ENCODE results near the gene OR6K3. TPM values are rescaled to one million over a fixed set of nuclear protein-coding genes. Genes with fewer than 3 reads are reported as not detected.
"Not testable (repeated sequence)": the region's sequence is repeated elsewhere in the genome, so short reads cannot be mapped to it uniquely, and the experiment has no call there.

Gene OR6K3
- total RNA-seq, 1 experiment from 2014 or later: not detected

DNA sequence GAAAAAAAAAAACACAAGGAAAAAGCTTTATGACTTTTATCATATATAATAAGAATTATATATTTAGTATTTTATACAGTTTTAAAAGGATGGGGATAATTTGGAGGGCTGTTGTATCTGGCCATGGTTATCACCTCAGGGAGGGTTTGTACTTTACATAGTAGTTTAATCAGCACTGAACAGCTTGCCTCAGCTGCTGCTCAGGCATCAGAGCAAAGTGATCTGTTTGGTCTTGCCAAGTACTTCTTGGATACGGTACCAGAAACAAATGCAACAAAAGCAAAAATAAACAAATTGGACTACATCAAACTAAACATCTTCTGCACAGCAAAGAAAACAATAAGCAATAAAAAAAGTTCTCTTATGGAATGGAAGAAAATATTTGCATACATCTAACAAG lies 31.4 kb downstream of the OR6K3 start:
- Histone ChIP-seq H3K27ac (ENCODE audit: low read length) (no peak overlapping the region), H3K4me1 (ENCODE audit: control insufficient read depth, insufficient read depth, low read length) (no peaks in the 10 kb centered on the region), H3K27me3 (ENCODE audit: control insufficient read depth, insufficient read depth, low read length) (no peaks in the 10 kb centered on the region), H3K4me3 (ENCODE audit: low read depth in 2 of 2, low read length in 2 of 2) (no peak overlapping the region), H3K9me3 (ENCODE audit: control insufficient read depth, insufficient read depth, low read depth, low read length) (no peaks in the 10 kb centered on the region), H3K36me3 (ENCODE audit: control insufficient read depth, insufficient read depth, low read length) (no peaks in the 10 kb centered on the region)
- intact Hi-C loops (cut with micrococcal nuclease; ENCODE audit: unreplicated experiment) (no loop called here), in situ Hi-C loops (cut with HindIII; ENCODE audit: low pct_unique_long_range_greater_than_20kb, low sequenced_read_pairs) (no loop called here)
- ATAC-seq (no peak), DNase-seq (ENCODE audit: low read depth, low spot score) (no peak)
- POLR2A ChIA-PET: no interaction called here
- CTCF ChIA-PET: no interaction called here
- no TSS peak for BruUV-seq (replicated peaks)
- no peak for TF ChIP-seq POLR2AphosphoS5 (IDR thresholded peaks at IDR 0.05; ENCODE audit: low read depth, low read length)
- no peak for TF ChIP-seq TCF7L2 (IDR thresholded peaks at IDR 0.05; ENCODE audit: low read depth, low read length)
- no peak for TF ChIP-seq SIN3A (IDR thresholded peaks at IDR 0.05; ENCODE audit: borderline replicate concordance, insufficient read depth, low read depth, low read length)
- TF ChIP-seq, protein P1, sequence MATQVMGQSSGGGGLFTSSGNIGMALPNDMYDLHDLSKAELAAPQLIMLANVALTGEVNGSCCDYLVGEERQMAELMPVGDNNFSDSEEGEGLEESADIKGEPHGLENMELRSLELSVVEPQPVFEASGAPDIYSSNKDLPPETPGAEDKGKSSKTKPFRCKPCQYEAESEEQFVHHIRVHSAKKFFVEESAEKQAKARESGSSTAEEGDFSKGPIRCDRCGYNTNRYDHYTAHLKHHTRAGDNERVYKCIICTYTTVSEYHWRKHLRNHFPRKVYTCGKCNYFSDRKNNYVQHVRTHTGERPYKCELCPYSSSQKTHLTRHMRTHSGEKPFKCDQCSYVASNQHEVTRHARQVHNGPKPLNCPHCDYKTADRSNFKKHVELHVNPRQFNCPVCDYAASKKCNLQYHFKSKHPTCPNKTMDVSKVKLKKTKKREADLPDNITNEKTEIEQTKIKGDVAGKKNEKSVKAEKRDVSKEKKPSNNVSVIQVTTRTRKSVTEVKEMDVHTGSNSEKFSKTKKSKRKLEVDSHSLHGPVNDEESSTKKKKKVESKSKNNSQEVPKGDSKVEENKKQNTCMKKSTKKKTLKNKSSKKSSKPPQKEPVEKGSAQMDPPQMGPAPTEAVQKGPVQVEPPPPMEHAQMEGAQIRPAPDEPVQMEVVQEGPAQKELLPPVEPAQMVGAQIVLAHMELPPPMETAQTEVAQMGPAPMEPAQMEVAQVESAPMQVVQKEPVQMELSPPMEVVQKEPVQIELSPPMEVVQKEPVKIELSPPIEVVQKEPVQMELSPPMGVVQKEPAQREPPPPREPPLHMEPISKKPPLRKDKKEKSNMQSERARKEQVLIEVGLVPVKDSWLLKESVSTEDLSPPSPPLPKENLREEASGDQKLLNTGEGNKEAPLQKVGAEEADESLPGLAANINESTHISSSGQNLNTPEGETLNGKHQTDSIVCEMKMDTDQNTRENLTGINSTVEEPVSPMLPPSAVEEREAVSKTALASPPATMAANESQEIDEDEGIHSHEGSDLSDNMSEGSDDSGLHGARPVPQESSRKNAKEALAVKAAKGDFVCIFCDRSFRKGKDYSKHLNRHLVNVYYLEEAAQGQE (IDR thresholded peaks at IDR 0.05; ENCODE audit: insufficient read depth in 1 of 2, low read depth in 2 of 2, low read length in 1 of 2): no peak
- TF ChIP-seq, protein P2, sequence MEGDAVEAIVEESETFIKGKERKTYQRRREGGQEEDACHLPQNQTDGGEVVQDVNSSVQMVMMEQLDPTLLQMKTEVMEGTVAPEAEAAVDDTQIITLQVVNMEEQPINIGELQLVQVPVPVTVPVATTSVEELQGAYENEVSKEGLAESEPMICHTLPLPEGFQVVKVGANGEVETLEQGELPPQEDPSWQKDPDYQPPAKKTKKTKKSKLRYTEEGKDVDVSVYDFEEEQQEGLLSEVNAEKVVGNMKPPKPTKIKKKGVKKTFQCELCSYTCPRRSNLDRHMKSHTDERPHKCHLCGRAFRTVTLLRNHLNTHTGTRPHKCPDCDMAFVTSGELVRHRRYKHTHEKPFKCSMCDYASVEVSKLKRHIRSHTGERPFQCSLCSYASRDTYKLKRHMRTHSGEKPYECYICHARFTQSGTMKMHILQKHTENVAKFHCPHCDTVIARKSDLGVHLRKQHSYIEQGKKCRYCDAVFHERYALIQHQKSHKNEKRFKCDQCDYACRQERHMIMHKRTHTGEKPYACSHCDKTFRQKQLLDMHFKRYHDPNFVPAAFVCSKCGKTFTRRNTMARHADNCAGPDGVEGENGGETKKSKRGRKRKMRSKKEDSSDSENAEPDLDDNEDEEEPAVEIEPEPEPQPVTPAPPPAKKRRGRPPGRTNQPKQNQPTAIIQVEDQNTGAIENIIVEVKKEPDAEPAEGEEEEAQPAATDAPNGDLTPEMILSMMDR (IDR thresholded peaks at IDR 0.05): no peak

DNA sequence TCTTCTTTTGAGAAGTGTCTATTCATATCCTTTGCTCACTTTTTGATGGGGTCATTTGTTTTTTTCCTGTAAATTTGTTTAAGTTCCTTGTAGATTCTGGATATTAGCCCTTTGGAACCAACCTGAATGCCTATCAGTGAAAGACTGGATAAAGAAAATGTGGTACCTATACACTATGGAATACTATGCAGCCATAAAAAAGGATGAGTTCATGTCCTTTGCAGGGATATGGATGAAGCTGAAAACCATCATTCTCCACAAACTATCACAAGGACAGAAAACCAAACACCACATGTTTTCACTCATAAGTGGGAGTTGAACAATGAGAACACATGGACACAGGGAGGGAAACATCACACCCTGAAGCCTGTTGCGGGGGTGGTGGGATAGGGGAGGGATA lies 32.2 kb downstream of the OR6K3 start:
- BruUV-seq (replicated peaks); ATAC-seq; in situ Hi-C loops (cut with HindIII; ENCODE audit: low pct_unique_long_range_greater_than_20kb, low sequenced_read_pairs); H3K4me1 ChIP-seq (ENCODE audit: control insufficient read depth, insufficient read depth, low read length); H3K27ac ChIP-seq (ENCODE audit: low read length); H3K36me3 ChIP-seq (ENCODE audit: control insufficient read depth, insufficient read depth, low read length); H3K27me3 ChIP-seq (ENCODE audit: control insufficient read depth, insufficient read depth, low read length); DNase-seq (ENCODE audit: low read depth, low spot score); POLR2A ChIA-PET; CTCF ChIA-PET; H3K4me3 ChIP-seq (ENCODE audit: low read depth in 2 of 2, low read length in 2 of 2); H3K9me3 ChIP-seq (ENCODE audit: control insufficient read depth, insufficient read depth, low read depth, low read length); intact Hi-C loops (cut with micrococcal nuclease; ENCODE audit: unreplicated experiment): not testable (repeated sequence)

DNA sequence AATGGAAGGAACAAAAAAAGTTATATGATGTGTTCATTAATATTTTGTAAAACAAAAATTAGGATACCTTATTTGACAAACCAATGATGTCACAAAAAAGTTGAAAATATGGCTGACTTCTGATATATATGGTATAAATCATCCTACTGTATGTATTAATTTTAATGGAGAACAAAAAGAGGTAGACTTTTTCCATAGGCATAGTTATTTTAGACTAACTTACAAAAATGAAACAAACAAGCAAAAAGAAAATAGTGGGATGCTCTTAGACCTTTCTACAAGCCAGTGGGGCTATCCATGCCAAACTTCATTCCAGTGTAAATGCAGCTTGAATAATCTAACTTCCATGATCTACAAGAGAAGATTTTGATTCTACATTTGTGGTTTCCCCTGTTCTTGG lies 33.5 kb downstream of the OR6K3 start:
- ATAC-seq: no peak
- intact Hi-C loops (cut with micrococcal nuclease; ENCODE audit: unreplicated experiment): no loop called here
- TF ChIP-seq POLR2AphosphoS5 (IDR thresholded peaks at IDR 0.05; ENCODE audit: low read depth, low read length) (no peak), TCF7L2 (IDR thresholded peaks at IDR 0.05; ENCODE audit: low read depth, low read length) (no peak), SIN3A (IDR thresholded peaks at IDR 0.05; ENCODE audit: borderline replicate concordance, insufficient read depth, low read depth, low read length) (no peak)
- TF ChIP-seq, protein P1 (IDR thresholded peaks at IDR 0.05; ENCODE audit: insufficient read depth in 1 of 2, low read depth in 2 of 2, low read length in 1 of 2): no peak
- TF ChIP-seq, protein P2 (IDR thresholded peaks at IDR 0.05): no peak
- Histone ChIP-seq H3K9me3 (ENCODE audit: control insufficient read depth, insufficient read depth, low read depth, low read length) (no peaks in the 10 kb centered on the region), H3K27ac (ENCODE audit: low read length) (no peak overlapping the region), H3K4me1 (ENCODE audit: control insufficient read depth, insufficient read depth, low read length) (no peaks in the 10 kb centered on the region), H3K27me3 (ENCODE audit: control insufficient read depth, insufficient read depth, low read length) (no peaks in the 10 kb centered on the region), H3K4me3 (ENCODE audit: low read depth in 2 of 2, low read length in 2 of 2) (no peak overlapping the region), H3K36me3 (ENCODE audit: control insufficient read depth, insufficient read depth, low read length) (no peaks in the 10 kb centered on the region)
- no peak for DNase-seq (ENCODE audit: low read depth, low spot score)
- ChIA-PET POLR2A (no interaction called here), CTCF (no interaction called here)
- in situ Hi-C loops (cut with HindIII; ENCODE audit: low pct_unique_long_range_greater_than_20kb, low sequenced_read_pairs): no loop called here
- BruUV-seq (replicated peaks): no TSS peak

Measured in Panc1 (cell line).